LNCAP (cell line): Measurements from ENCODE around the gene CRP.

ENCODE experiments used
- CTCF ChIP-seq: fragments of 450-650 bp; IDR thresholded peaks from 2 replicates; pipeline ENCODE4 v1.5.1; 2017; ENCODE audit warnings: mild to moderate bottlenecking

CRP gene, protein sequence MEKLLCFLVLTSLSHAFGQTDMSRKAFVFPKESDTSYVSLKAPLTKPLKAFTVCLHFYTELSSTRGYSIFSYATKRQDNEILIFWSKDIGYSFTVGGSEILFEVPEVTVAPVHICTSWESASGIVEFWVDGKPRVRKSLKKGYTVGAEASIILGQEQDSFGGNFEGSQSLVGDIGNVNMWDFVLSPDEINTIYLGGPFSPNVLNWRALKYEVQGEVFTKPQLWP

DNA sequence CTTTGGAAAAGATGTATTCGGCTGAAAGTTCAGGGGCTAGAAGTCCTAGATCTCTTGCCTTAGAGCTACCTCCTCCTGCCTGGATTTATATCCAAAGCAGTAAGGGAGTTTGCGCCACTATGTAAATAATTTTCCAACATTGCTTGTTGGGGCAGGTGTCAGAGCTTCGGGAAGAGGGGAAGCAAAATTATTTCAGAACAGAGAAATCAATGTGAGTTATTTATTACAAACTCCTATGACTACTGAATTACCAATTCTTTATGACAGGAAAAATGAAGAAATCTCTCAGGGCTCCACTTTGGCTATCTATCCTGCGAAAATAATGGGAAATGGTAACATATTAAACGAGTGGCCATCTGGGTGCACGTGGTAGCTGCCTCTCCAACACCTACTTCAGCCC, at the start of gene CRP:
Gene CRP, minus strand, starts transcription at position 61 of the 400 bp plus-strand sequence. CDS start 104 bp downstream, outside the sequence.
- TF ChIP-seq CTCF, result no peak

GRCh38 chr1:159763686-159764085, 49.3 kb upstream of the CRP start:
- TF ChIP-seq CTCF, result no peak

- no peak for TF ChIP-seq CTCF
Observed at GRCh38 chr1:159756397-159756796, 42.0 kb upstream of the CRP start.

DNA sequence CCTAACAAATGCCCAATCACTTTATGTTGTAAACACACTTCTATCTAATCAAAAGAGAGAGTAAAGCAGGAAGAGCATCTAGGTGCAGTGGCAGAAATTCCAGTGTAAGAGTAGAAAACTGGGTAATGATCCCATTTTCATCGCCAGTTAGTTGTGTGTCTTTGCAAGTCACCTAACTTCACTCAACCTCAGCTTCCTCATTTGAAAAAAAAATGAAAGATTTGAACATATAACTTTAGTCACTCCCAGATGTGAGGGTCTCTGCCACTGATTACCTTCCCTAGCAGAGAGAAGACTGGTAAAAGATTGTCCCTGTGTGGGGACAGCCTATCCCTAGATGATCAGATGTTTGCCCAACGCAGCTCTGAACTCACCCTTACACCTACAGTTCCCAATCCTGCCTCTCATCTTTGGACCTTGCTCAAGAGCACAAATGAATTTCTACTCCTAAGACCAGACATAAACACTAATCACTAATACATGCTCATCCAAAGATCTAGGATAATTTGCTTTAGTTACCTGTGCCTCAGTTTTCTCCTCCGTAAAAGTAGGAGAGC, 41.1 kb upstream of the CRP start:
- no peak for TF ChIP-seq CTCF

DNA sequence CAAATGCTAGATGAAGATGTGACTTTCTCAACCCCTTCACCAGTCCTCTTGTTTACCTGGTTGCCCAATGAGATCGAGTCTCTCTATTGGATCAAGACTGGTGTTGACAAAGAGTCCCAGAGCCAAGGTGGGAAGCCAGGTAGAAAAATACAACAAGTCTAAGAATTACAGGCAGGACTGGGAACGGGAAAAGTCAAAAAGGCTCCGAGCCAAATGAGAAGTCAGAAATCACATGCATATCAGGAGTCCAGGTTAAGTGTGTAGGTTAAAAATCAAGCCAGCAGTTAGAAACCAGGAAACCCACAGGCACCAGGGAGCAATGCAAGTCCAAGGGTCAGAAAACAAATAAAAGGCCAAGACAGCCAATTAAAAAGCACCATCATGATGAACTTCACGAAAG, 39.0 kb upstream of the CRP start:
- no peak for TF ChIP-seq CTCF

DNA sequence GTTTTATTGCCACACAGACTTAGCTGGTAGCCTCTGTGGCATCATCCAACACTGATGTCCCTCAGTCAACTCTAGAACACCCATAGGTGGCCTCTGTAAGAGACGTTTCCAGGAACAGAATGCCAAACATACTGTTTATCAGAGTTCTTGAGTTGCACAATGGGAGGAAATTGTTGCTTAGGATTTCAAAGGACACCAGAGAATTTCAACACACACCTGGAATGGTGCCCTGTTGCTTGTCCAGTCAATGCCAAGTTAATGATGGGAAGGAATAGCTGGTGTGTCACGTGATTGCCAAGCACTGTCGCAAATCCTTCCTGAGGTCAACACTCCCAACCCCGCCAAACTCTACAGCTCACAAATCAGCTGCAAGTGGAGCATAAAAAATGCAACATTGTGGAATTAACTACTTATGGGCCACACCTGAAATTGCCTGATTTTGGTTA, 37.8 kb upstream of the CRP start:
- no peak for TF ChIP-seq CTCF

- no peak for TF ChIP-seq CTCF
Observed at GRCh38 chr1:159751031-159751430, 36.6 kb upstream of the CRP start.
